ENCODE data around the gene FYTTD1.

- TF ChIP-seq CTCF (IDR thresholded peaks at IDR 0.05) (no peak), POLR2AphosphoS5 (IDR thresholded peaks at IDR 0.05) (no peak), POLR2A (IDR thresholded peaks at IDR 0.05) (no peak)
Observed at GRCh38 chr3:197722734-197723133, 26.9 kb upstream of the FYTTD1 start.

Data from upper lobe of left lung (tissue), 4 donors.